ENCODE results near the gene RPP14.

DNA sequence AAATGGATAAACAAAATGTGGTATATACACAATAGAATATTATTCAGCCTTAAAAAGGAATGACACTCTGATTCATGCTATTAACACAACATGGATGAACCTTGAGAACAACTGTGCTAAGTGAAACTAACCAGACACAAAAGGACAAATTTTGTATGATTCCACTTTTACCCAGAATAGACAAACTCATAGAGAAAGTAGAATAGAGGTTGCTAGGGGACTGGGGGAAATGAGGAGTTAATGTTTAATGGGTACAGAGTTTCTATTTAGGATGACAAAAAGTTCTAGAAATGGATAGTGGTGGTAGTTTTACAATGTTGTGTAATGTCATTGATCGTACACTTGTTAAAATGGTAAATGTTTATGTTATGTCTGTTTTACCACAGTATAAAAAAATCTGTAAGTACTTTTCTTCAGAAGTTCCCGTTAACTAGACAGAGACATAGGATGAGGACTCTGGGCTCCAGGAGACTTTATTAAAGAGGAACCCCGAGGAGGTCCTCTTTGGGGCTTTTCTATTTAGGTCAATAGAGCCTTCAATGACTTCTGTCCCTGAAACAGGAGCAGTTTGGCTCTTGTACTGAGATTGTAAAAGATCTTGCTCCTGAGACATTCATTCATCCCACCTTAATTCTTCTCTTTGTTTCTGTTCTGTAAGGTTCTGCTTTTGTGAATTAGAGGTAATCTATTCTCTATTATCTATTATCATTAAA is 43.9 kb upstream of the RPP14 start:
- TF ChIP-seq POLR2A (IDR thresholded peaks at IDR 0.05; ENCODE audit: low read length) (no peak), GATA1 (IDR thresholded peaks at IDR 0.05; ENCODE audit: low read depth, low read length) (no peak)

All from erythroblast (primary cell).